ENCODE data around the gene CACNG4.

CACNG4 gene

GRCh38 chr17:66963909-66964771, at the start of gene CACNG4:
CACNG4 (plus strand) TSS chr17:66964707; CDS start chr17:66964912, 205 bp downstream.
- Histone ChIP-seq H3K4me1 (ENCODE audit: control insufficient read depth in 5 of 5, insufficient read depth in 5 of 5, low read length in 5 of 5) (peaks cover 2 to 23% (median 21%) of the 10 kb centered on the region in 5 donors), H3K27me3 (ENCODE audit: control insufficient read depth in 5 of 5, insufficient read depth in 4 of 5, low read length in 5 of 5) (peaks cover 46 to 54% (median 52%) of the 10 kb centered on the region in 5 donors), H3K36me3 (ENCODE audit: control insufficient read depth in 5 of 5, insufficient read depth in 5 of 5, low read length in 5 of 5) (no peaks in the 10 kb centered on the region), H3K9me3 (ENCODE audit: control insufficient read depth in 5 of 5, low read length in 5 of 5) (no peaks in the 10 kb centered on the region), H3K4me3 (ENCODE audit: low read depth in 1 of 5, low read length in 5 of 5) (peak within 1 kb of the TSS in 4 of 5 donors; percentile 36 to 62 (median 52)), H3K9ac (ENCODE audit: low read length in 5 of 5) (no peak within 1 kb of the TSS), H3K27ac (ENCODE audit: low read depth, low read length) (no peak within 1 kb of the TSS)

GRCh38 chr17:66915204-66915611, 49.3 kb upstream of the CACNG4 start:
- Histone ChIP-seq H3K9ac (ENCODE audit: low read length in 5 of 5) (no peak overlapping the region), H3K27me3 (ENCODE audit: control insufficient read depth in 5 of 5, insufficient read depth in 4 of 5, low read length in 5 of 5) (peaks cover 4 to 21% (median 7%) of the 10 kb centered on the region in 5 donors), H3K27ac (ENCODE audit: low read depth, low read length) (no peak overlapping the region), H3K4me1 (ENCODE audit: control insufficient read depth in 5 of 5, insufficient read depth in 5 of 5, low read length in 5 of 5) (no peaks in the 10 kb centered on the region), H3K9me3 (ENCODE audit: control insufficient read depth in 5 of 5, low read length in 5 of 5) (peaks cover 0 to 11% (median 0%) of the 10 kb centered on the region in 5 donors), H3K4me3 (ENCODE audit: low read depth in 1 of 5, low read length in 5 of 5) (no peak overlapping the region), H3K36me3 (ENCODE audit: control insufficient read depth in 5 of 5, insufficient read depth in 5 of 5, low read length in 5 of 5) (no peaks in the 10 kb centered on the region)

GRCh38 chr17:66915792-66916191, 48.7 kb upstream of the CACNG4 start:
- no peaks in the 10 kb centered on the region for H3K4me1 ChIP-seq (ENCODE audit: control insufficient read depth in 5 of 5, insufficient read depth in 5 of 5, low read length in 5 of 5)
- H3K9ac ChIP-seq (ENCODE audit: low read length in 5 of 5): no peak overlapping the region
- peaks cover 4 to 21% (median 8%) of the 10 kb centered on the region in 5 donors for H3K27me3 ChIP-seq (ENCODE audit: control insufficient read depth in 5 of 5, insufficient read depth in 4 of 5, low read length in 5 of 5)
- H3K27ac ChIP-seq (ENCODE audit: low read depth, low read length): no peak overlapping the region
- H3K4me3 ChIP-seq (ENCODE audit: low read depth in 1 of 5, low read length in 5 of 5): no peak overlapping the region
- H3K9me3 ChIP-seq (ENCODE audit: control insufficient read depth in 5 of 5, low read length in 5 of 5): peaks cover 0 to 15% (median 1%) of the 10 kb centered on the region in 5 donors
- no peaks in the 10 kb centered on the region for H3K36me3 ChIP-seq (ENCODE audit: control insufficient read depth in 5 of 5, insufficient read depth in 5 of 5, low read length in 5 of 5)

- Histone ChIP-seq H3K9me3 (ENCODE audit: control insufficient read depth in 5 of 5, low read length in 5 of 5) (peaks cover 0 to 25% (median 6%) of the 10 kb centered on the region in 5 donors), H3K27me3 (ENCODE audit: control insufficient read depth in 5 of 5, insufficient read depth in 4 of 5, low read length in 5 of 5) (peaks cover 4 to 21% (median 8%) of the 10 kb centered on the region in 5 donors), H3K36me3 (ENCODE audit: control insufficient read depth in 5 of 5, insufficient read depth in 5 of 5, low read length in 5 of 5) (no peaks in the 10 kb centered on the region), H3K4me3 (ENCODE audit: low read depth in 1 of 5, low read length in 5 of 5) (no peak overlapping the region), H3K4me1 (ENCODE audit: control insufficient read depth in 5 of 5, insufficient read depth in 5 of 5, low read length in 5 of 5) (no peaks in the 10 kb centered on the region), H3K27ac (ENCODE audit: low read depth, low read length) (no peak overlapping the region), H3K9ac (ENCODE audit: low read length in 5 of 5) (no peak overlapping the region)
Observed at GRCh38 chr17:66916946-66917345, 47.6 kb upstream of the CACNG4 start.

- Histone ChIP-seq H3K27ac (ENCODE audit: low read depth, low read length) (no peak overlapping the region), H3K9ac (ENCODE audit: low read length in 5 of 5) (no peak overlapping the region), H3K9me3 (ENCODE audit: control insufficient read depth in 5 of 5, low read length in 5 of 5) (peaks cover 0 to 28% (median 8%) of the 10 kb centered on the region in 5 donors), H3K4me1 (ENCODE audit: control insufficient read depth in 5 of 5, insufficient read depth in 5 of 5, low read length in 5 of 5) (no peaks in the 10 kb centered on the region), H3K36me3 (ENCODE audit: control insufficient read depth in 5 of 5, insufficient read depth in 5 of 5, low read length in 5 of 5) (no peaks in the 10 kb centered on the region), H3K27me3 (ENCODE audit: control insufficient read depth in 5 of 5, insufficient read depth in 4 of 5, low read length in 5 of 5) (peaks cover 6 to 16% (median 8%) of the 10 kb centered on the region in 5 donors), H3K4me3 (ENCODE audit: low read depth in 1 of 5, low read length in 5 of 5) (no peak overlapping the region)
Observed at GRCh38 chr17:66918896-66919295, 45.6 kb upstream of the CACNG4 start.

- H3K9ac ChIP-seq (ENCODE audit: low read length in 5 of 5): no peak overlapping the region
- no peaks in the 10 kb centered on the region for H3K4me1 ChIP-seq (ENCODE audit: control insufficient read depth in 5 of 5, insufficient read depth in 5 of 5, low read length in 5 of 5)
- peaks cover 2 to 8% (median 4%) of the 10 kb centered on the region in 5 donors for H3K27me3 ChIP-seq (ENCODE audit: control insufficient read depth in 5 of 5, insufficient read depth in 4 of 5, low read length in 5 of 5)
- no peak overlapping the region for H3K4me3 ChIP-seq (ENCODE audit: low read depth in 1 of 5, low read length in 5 of 5)
- no peaks in the 10 kb centered on the region for H3K36me3 ChIP-seq (ENCODE audit: control insufficient read depth in 5 of 5, insufficient read depth in 5 of 5, low read length in 5 of 5)
- H3K9me3 ChIP-seq (ENCODE audit: control insufficient read depth in 5 of 5, low read length in 5 of 5): peaks cover 0 to 28% (median 8%) of the 10 kb centered on the region in 5 donors
- H3K27ac ChIP-seq (ENCODE audit: low read depth, low read length): no peak overlapping the region
Observed at GRCh38 chr17:66920435-66920834, 44.1 kb upstream of the CACNG4 start.

GRCh38 chr17:66920950-66921349, 43.6 kb upstream of the CACNG4 start:
- H3K4me1 ChIP-seq (ENCODE audit: control insufficient read depth in 5 of 5, insufficient read depth in 5 of 5, low read length in 5 of 5): no peaks in the 10 kb centered on the region
- no peak overlapping the region for H3K9ac ChIP-seq (ENCODE audit: low read length in 5 of 5)
- peaks cover 0 to 28% (median 8%) of the 10 kb centered on the region in 5 donors for H3K9me3 ChIP-seq (ENCODE audit: control insufficient read depth in 5 of 5, low read length in 5 of 5)
- H3K27ac ChIP-seq (ENCODE audit: low read depth, low read length): no peak overlapping the region
- peaks cover 2 to 7% (median 4%) of the 10 kb centered on the region in 5 donors for H3K27me3 ChIP-seq (ENCODE audit: control insufficient read depth in 5 of 5, insufficient read depth in 4 of 5, low read length in 5 of 5)
- no peak overlapping the region for H3K4me3 ChIP-seq (ENCODE audit: low read depth in 1 of 5, low read length in 5 of 5)
- no peaks in the 10 kb centered on the region for H3K36me3 ChIP-seq (ENCODE audit: control insufficient read depth in 5 of 5, insufficient read depth in 5 of 5, low read length in 5 of 5)

- Histone ChIP-seq H3K27ac (ENCODE audit: low read depth, low read length) (no peak overlapping the region), H3K36me3 (ENCODE audit: control insufficient read depth in 5 of 5, insufficient read depth in 5 of 5, low read length in 5 of 5) (no peaks in the 10 kb centered on the region), H3K9ac (ENCODE audit: low read length in 5 of 5) (no peak overlapping the region), H3K4me3 (ENCODE audit: low read depth in 1 of 5, low read length in 5 of 5) (no peak overlapping the region), H3K9me3 (ENCODE audit: control insufficient read depth in 5 of 5, low read length in 5 of 5) (peaks cover 0 to 22% (median 8%) of the 10 kb centered on the region in 5 donors), H3K4me1 (ENCODE audit: control insufficient read depth in 5 of 5, insufficient read depth in 5 of 5, low read length in 5 of 5) (no peaks in the 10 kb centered on the region), H3K27me3 (ENCODE audit: control insufficient read depth in 5 of 5, insufficient read depth in 4 of 5, low read length in 5 of 5) (peaks cover 0 to 13% (median 7%) of the 10 kb centered on the region in 5 donors)
Observed at GRCh38 chr17:66923886-66924285, 40.6 kb upstream of the CACNG4 start.

- no peaks in the 10 kb centered on the region for H3K36me3 ChIP-seq (ENCODE audit: control insufficient read depth in 5 of 5, insufficient read depth in 5 of 5, low read length in 5 of 5)
- peaks cover 0 to 11% (median 3%) of the 10 kb centered on the region in 5 donors for H3K9me3 ChIP-seq (ENCODE audit: control insufficient read depth in 5 of 5, low read length in 5 of 5)
- no peak overlapping the region for H3K27ac ChIP-seq (ENCODE audit: low read depth, low read length)
- peaks cover 0 to 9% (median 7%) of the 10 kb centered on the region in 5 donors for H3K27me3 ChIP-seq (ENCODE audit: control insufficient read depth in 5 of 5, insufficient read depth in 4 of 5, low read length in 5 of 5)
- H3K4me3 ChIP-seq (ENCODE audit: low read depth in 1 of 5, low read length in 5 of 5): no peak overlapping the region
- H3K4me1 ChIP-seq (ENCODE audit: control insufficient read depth in 5 of 5, insufficient read depth in 5 of 5, low read length in 5 of 5): no peaks in the 10 kb centered on the region
- H3K9ac ChIP-seq (ENCODE audit: low read length in 5 of 5): no peak overlapping the region
Observed at GRCh38 chr17:66925811-66926500, 38.6 kb upstream of the CACNG4 start.

GRCh38 chr17:66928949-66929348, 35.6 kb upstream of the CACNG4 start:
- peaks cover 0 to 12% (median 6%) of the 10 kb centered on the region in 5 donors for H3K27me3 ChIP-seq (ENCODE audit: control insufficient read depth in 5 of 5, insufficient read depth in 4 of 5, low read length in 5 of 5)
- H3K9ac ChIP-seq (ENCODE audit: low read length in 5 of 5): no peak overlapping the region
- no peaks in the 10 kb centered on the region for H3K4me1 ChIP-seq (ENCODE audit: control insufficient read depth in 5 of 5, insufficient read depth in 5 of 5, low read length in 5 of 5)
- H3K4me3 ChIP-seq (ENCODE audit: low read depth in 1 of 5, low read length in 5 of 5): no peak overlapping the region
- no peaks in the 10 kb centered on the region for H3K9me3 ChIP-seq (ENCODE audit: control insufficient read depth in 5 of 5, low read length in 5 of 5)
- no peak overlapping the region for H3K27ac ChIP-seq (ENCODE audit: low read depth, low read length)
- H3K36me3 ChIP-seq (ENCODE audit: control insufficient read depth in 5 of 5, insufficient read depth in 5 of 5, low read length in 5 of 5): no peaks in the 10 kb centered on the region

Measured in subcutaneous abdominal adipose tissue (tissue), 5 donors.